ENCODE results near the gene NFIX.

Gene NFIX

DNA sequence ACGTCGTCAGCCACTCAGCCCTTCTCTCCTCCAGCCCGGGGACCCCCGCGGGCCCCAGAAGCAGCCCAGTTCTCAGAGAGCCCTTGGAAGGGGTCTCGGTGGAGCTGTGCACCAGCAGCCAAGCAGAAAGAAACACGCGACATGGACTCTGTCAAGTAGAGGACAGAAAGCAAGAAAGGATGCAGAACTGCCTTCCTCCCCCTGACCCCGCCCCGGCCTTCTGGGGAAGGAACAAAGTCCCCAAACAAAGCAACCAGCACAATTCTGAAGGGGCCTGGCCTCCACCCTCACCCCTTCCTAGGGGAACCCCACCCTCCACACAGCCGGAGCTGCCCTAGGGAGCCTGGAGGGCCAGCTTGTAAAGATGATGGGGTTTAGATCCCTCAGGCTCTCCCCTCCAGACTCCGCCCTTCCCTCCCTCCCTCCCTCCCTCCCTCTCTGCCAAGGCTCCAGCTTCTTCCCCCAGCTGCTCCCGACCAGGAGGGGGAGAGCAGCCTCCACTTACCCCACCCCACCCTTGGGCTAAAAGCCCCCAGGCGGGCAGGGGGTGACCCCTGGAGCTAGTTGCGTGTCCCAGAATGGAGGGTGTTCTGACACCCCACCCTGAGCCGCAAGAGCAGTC, 99.6 kb downstream of the NFIX start:
- Histone ChIP-seq H3K4me1 (ENCODE audit: control insufficient read depth, insufficient read depth, low read length) (peaks cover 32% of the 10 kb centered on the region), H3K9me3 (ENCODE audit: control insufficient read depth, low read length) (no peaks in the 10 kb centered on the region), H3K27me3 (ENCODE audit: control insufficient read depth, insufficient read depth, low read length, poor library complexity, severe bottlenecking) (peaks cover 95% of the 10 kb centered on the region), H3K27ac (ENCODE audit: insufficient read depth, low read depth, low read length, poor library complexity, severe bottlenecking) (peak overlapping the region; percentile 13), H3K4me3 (ENCODE audit: insufficient read depth, low read depth, low read length) (peak overlapping the region; percentile 34), H3K36me3 (ENCODE audit: control insufficient read depth, insufficient read depth, low read length) (no peaks in the 10 kb centered on the region)
- 4% methylated on average over 16 of the region's 16 CpGs for WGBS, 2 experiments

DNA sequence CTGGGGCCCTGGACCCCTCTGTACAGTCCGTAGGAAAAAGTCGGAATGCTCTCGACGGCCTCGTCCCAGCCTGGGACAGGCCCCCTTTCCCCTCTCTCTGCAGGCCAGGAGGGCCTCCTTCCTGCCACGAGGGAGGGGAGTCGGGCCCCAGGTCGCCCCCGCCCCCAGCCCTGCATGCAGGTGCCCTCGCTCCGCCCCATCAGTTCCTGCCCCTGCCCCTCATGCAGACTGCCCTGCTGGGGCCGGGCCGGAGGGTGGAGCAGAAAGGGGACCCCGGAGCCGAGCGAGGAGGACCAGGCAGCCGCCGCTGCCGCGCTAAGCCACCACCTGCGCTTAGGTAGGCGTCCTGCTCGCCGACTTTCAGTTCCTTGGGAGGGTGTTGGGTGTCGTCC, 100.1 kb downstream of the NFIX start:
- Histone ChIP-seq H3K4me3 (ENCODE audit: insufficient read depth, low read depth, low read length) (peak overlapping the region; percentile 34), H3K27me3 (ENCODE audit: control insufficient read depth, insufficient read depth, low read length, poor library complexity, severe bottlenecking) (peaks cover 95% of the 10 kb centered on the region), H3K36me3 (ENCODE audit: control insufficient read depth, insufficient read depth, low read length) (no peaks in the 10 kb centered on the region)

DNA sequence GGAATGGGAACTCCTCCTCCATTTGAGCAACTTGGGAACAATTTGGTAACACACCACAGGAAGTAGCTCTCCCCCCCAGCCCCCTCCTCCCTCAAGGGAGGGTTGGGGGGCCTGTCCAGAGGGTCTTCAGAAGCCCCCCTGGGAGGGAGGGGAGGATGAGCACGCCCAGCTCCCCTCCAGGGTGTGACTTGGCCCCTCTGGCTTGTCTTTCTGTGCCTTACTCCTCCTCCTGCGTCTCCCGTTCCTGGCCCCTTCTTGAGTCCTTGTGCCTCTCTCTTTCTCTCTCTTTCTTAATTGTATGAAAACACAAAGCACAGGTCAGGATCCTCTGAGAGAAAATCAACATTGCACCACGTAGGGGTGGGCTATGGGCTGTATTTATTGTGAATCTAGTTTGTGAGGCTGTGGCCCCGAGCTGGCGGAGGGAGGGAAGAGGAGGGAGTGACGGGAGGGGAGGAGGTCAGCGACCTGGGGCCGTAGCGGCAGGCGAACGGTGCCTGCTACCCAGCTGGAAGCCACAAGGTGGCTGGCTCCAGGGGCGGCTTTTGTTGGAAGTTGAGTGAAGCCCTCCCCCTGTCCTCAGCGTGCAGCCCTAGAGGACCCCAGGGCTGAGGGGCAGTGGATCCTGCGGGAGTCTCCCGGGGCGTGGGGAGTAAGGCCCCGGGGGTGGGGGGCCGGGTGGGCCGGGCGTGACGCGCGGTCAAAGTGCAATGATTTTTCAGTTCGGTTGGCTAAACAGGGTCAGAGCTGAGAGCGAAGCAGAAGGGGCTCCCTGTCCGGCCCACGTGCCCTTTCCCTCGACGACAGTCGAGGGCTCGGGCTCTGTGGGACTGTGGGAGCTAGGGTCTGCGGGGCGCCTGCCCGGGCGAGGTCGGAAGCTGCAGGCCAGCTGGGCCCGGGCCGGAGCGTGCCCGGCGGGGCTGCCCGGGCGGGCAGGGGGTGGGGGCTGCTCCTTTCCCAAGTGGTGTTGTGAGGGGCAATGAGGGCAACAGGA, 101.0 kb downstream of the NFIX start:
- H3K4me1 ChIP-seq (ENCODE audit: control insufficient read depth, insufficient read depth, low read length): peaks cover 32% of the 10 kb centered on the region
- H3K36me3 ChIP-seq (ENCODE audit: control insufficient read depth, insufficient read depth, low read length): no peaks in the 10 kb centered on the region
- H3K9me3 ChIP-seq (ENCODE audit: control insufficient read depth, low read length): no peaks in the 10 kb centered on the region
- H3K27me3 ChIP-seq (ENCODE audit: control insufficient read depth, insufficient read depth, low read length, poor library complexity, severe bottlenecking): peaks cover 95% of the 10 kb centered on the region
- H3K27ac ChIP-seq (ENCODE audit: insufficient read depth, low read depth, low read length, poor library complexity, severe bottlenecking): no peak overlapping the region
- WGBS, 2 experiments: 1 to 2% methylated on average over 44 of the region's 44 CpGs
- peak overlapping the region; percentile 34 for H3K4me3 ChIP-seq (ENCODE audit: insufficient read depth, low read depth, low read length)

More for the DNA sequence above, 100.1 kb downstream of the NFIX start:
- peaks cover 32% of the 10 kb centered on the region for H3K4me1 ChIP-seq (ENCODE audit: control insufficient read depth, insufficient read depth, low read length)
- H3K9me3 ChIP-seq (ENCODE audit: control insufficient read depth, low read length): no peaks in the 10 kb centered on the region
- 0 to 1% methylated on average over 25 of the region's 25 CpGs for WGBS, 2 experiments
- H3K27ac ChIP-seq (ENCODE audit: insufficient read depth, low read depth, low read length, poor library complexity, severe bottlenecking): peak overlapping the region; percentile 13

DNA sequence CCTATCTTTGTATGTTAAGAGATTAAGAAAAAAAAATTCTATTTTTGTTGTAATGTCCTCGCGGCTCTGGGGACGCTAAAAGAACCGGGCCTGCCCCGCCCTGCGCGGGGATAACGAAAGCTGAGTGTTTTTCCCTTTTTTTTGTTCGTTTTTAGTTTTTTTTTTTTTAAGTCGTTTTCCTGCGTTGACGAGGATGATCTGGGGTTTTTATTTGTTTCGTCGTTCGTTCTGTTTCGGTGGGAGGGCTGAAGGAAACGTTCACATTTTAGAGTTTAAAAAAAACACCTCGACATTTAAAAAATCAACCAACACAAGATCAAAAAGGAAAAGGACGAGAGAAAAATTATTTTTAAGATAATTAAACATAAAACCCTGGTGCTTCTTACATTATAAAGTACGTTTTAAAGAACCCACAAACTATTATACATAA, 101.8 kb downstream of the NFIX start:
- peaks cover 95% of the 10 kb centered on the region for H3K27me3 ChIP-seq (ENCODE audit: control insufficient read depth, insufficient read depth, low read length, poor library complexity, severe bottlenecking)
- H3K4me1 ChIP-seq (ENCODE audit: control insufficient read depth, insufficient read depth, low read length): peaks cover 27% of the 10 kb centered on the region
- no peak overlapping the region for H3K4me3 ChIP-seq (ENCODE audit: insufficient read depth, low read depth, low read length)
- H3K27ac ChIP-seq (ENCODE audit: insufficient read depth, low read depth, low read length, poor library complexity, severe bottlenecking): no peak overlapping the region
- H3K36me3 ChIP-seq (ENCODE audit: control insufficient read depth, insufficient read depth, low read length): no peaks in the 10 kb centered on the region
- H3K9me3 ChIP-seq (ENCODE audit: control insufficient read depth, low read length): no peaks in the 10 kb centered on the region
- 3 to 5% methylated on average over 9 to 17 of the region's 20 CpGs for WGBS, 2 experiments

DNA sequence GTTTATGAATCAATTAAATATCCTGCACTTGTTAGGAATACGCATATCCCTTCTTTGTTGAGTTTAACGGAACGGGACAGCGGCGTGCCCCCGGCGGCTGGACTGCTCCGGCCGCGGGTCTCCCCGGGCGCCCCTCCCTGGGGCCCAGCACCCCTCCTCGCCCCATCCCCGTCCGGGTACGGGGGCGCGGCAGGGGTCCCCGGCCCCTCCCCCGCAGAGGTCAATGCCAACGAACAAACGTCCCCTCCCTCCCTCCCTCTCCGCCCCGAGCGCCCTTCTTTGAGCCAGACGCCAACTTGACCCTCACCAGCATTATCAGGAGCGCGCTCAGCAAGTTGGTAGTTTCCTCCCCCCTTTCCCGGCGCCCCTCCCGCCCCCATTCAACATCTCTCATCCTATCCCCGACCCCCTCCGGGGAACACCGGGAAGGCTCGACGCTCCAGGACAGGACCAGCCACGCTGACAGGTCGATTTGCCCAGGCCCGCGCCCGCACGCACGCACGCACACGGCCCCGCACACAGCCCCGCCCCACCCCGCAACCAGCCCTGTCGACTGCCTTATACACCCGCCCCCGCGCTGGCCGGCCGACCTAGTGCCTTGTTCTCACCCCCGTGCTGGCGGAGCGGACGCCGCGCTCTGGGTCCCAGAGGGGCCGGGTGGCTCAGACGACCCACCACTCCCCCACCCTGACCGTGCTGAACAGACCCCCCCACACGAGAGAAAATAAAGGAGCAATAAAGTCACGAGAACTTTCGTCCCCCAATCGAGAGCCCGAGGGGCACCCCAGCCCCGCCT, 102.4 kb downstream of the NFIX start:
- peaks cover 95% of the 10 kb centered on the region for H3K27me3 ChIP-seq (ENCODE audit: control insufficient read depth, insufficient read depth, low read length, poor library complexity, severe bottlenecking)
- WGBS, 2 experiments: 2 to 3% methylated on average over 62 to 69 of the region's 69 CpGs

DNA sequence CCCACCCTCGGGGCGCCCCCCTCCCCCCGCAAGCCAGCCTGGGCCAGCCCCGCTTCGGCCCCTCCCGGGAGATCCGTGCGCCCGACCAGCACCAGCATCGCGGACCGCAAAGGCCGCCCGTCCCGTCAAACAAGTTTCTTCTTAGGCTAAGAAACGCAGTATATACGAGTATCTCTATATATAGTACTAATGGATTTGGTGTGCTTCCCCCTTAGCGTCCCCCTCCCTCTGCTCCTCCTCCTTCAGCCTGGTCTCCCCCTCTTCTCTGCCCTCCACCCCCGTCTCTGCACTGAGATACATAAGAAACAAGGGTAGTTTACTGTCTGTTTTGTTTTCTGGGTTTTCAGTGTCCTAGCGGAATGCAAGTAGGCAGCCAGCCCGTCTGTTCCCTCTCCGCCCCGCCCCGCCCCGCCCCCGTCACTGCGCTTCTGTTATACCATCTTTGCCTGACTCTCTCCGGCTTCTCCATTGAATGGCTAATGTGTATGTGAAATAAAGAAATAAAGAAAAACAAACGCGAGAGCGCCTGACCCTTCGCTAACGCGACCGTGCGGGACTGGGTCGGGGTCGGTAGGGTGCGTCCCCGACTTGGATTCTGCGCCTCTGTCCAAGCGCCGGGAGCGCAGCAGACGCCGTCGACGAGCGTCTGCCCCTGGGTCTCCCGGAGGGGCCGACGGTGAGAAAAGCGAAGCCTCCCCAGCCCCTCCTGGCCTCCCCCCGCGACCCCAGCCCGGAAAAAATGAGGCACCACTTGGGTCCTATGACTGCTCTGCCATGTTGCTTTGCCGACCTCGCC, 103.2 kb downstream of the NFIX start:
- 2% methylated on average over 52 to 58 of the region's 58 CpGs for WGBS, 2 experiments
- no peak overlapping the region for H3K27ac ChIP-seq (ENCODE audit: insufficient read depth, low read depth, low read length, poor library complexity, severe bottlenecking)
- H3K9me3 ChIP-seq (ENCODE audit: control insufficient read depth, low read length): no peaks in the 10 kb centered on the region
- H3K36me3 ChIP-seq (ENCODE audit: control insufficient read depth, insufficient read depth, low read length): no peaks in the 10 kb centered on the region
- peaks cover 97% of the 10 kb centered on the region for H3K27me3 ChIP-seq (ENCODE audit: control insufficient read depth, insufficient read depth, low read length, poor library complexity, severe bottlenecking)
- H3K4me1 ChIP-seq (ENCODE audit: control insufficient read depth, insufficient read depth, low read length): peaks cover 23% of the 10 kb centered on the region
- H3K4me3 ChIP-seq (ENCODE audit: insufficient read depth, low read depth, low read length): no peak overlapping the region

More for the DNA sequence above, 102.4 kb downstream of the NFIX start:
- Histone ChIP-seq H3K27ac (ENCODE audit: insufficient read depth, low read depth, low read length, poor library complexity, severe bottlenecking) (no peak overlapping the region), H3K4me3 (ENCODE audit: insufficient read depth, low read depth, low read length) (no peak overlapping the region), H3K4me1 (ENCODE audit: control insufficient read depth, insufficient read depth, low read length) (peaks cover 24% of the 10 kb centered on the region), H3K9me3 (ENCODE audit: control insufficient read depth, low read length) (no peaks in the 10 kb centered on the region), H3K36me3 (ENCODE audit: control insufficient read depth, insufficient read depth, low read length) (no peaks in the 10 kb centered on the region)

DNA sequence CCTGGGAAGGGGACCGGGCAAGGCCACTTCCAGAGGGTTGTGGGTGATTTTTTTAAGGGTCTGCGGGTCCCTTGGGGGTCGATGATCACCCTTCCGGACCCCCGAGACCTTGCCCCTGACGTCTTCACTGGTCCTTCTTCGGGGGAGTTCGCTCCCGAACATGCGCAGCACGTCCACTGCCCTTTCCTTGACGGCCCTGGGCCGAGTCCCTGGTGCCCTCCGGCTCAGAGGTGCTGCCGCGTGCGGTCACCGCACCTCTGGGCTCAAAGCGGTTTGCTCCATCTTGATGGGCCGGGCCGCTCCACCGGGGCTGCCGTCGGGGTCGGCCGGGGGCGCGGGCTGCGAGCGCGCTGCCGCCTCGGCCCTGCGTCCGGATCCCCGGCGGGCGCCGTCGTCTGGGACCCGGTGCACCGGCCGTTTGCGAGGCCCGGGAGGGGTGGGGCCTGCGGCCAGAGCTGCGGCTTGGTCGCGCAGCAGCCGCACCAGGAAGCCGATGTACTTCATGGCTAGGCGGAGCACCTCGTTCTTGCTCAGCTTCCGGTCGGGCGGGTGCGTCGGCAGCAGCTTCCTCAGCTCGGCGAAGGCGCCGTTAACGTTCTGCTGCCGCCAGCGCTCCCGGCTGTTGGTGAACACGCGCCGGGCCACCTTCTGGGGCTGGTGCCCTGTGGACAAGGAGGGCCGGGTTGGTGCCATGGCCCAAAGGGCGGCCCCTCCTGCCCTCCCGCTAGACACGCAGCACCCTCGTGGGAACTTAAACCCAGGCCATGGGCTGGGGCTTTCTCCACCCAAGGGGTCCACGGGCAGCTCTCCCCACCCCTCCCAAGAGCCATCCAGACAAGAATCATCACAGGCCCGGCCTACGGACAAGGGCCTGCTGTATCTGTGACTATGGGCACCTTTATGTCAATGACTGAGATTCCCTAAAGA, 104.1 kb downstream of the NFIX start:
- H3K27ac ChIP-seq (ENCODE audit: insufficient read depth, low read depth, low read length, poor library complexity, severe bottlenecking): no peak overlapping the region
- no peak overlapping the region for H3K4me3 ChIP-seq (ENCODE audit: insufficient read depth, low read depth, low read length)

DNA sequence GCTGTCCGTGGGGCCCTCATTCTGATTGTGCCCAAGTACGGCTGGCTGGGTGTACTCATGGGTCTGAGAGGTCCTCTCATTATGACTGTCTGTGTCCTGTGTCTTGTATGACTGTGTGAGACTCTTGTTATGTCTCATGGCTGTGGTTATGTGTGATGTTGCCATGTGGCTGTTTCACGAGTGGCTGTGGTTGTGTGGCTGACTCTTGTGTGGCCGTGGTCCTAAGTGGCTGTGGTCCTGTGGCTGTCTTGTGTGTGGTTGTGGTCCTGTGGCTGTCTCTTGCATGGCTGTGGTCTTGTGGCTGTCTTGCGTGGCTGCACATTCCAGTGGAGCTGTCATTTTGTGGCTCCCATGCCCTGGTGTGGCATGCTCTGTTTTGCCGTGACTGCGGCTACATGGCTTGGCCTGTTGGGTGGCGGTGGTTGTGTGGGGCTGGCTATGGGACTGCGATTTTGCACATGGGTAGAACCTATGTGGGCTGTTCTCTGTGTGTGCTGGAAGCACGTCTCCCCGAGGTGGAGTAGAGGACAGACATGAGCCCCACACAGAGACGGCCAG, 104.8 kb downstream of the NFIX start:
- peaks cover 8% of the 10 kb centered on the region for H3K4me1 ChIP-seq (ENCODE audit: control insufficient read depth, insufficient read depth, low read length)
- 87 to 90% methylated on average over 12 of the region's 12 CpGs for WGBS, 2 experiments
- no peak overlapping the region for H3K4me3 ChIP-seq (ENCODE audit: insufficient read depth, low read depth, low read length)
- peaks cover 83% of the 10 kb centered on the region for H3K27me3 ChIP-seq (ENCODE audit: control insufficient read depth, insufficient read depth, low read length, poor library complexity, severe bottlenecking)
- H3K9me3 ChIP-seq (ENCODE audit: control insufficient read depth, low read length): no peaks in the 10 kb centered on the region
- no peaks in the 10 kb centered on the region for H3K36me3 ChIP-seq (ENCODE audit: control insufficient read depth, insufficient read depth, low read length)
- H3K27ac ChIP-seq (ENCODE audit: insufficient read depth, low read depth, low read length, poor library complexity, severe bottlenecking): no peak overlapping the region

More for the DNA sequence above, 104.1 kb downstream of the NFIX start:
- 9 to 10% methylated on average over 77 of the region's 77 CpGs for WGBS, 2 experiments
- Histone ChIP-seq H3K4me1 (ENCODE audit: control insufficient read depth, insufficient read depth, low read length) (peaks cover 15% of the 10 kb centered on the region), H3K9me3 (ENCODE audit: control insufficient read depth, low read length) (no peaks in the 10 kb centered on the region), H3K27me3 (ENCODE audit: control insufficient read depth, insufficient read depth, low read length, poor library complexity, severe bottlenecking) (peaks cover 91% of the 10 kb centered on the region), H3K36me3 (ENCODE audit: control insufficient read depth, insufficient read depth, low read length) (no peaks in the 10 kb centered on the region)
